ENCODE data around the gene RAP1GAP2. TPM values are rescaled to one million over a fixed set of nuclear protein-coding genes. Genes with fewer than 3 reads are reported as not detected.
A peak's percentile ranks its signal among the peaks of the same experiment; 100 is the strongest.

RAP1GAP2 gene
- total RNA-seq, 1 donor = 2.9 TPM

DNA sequence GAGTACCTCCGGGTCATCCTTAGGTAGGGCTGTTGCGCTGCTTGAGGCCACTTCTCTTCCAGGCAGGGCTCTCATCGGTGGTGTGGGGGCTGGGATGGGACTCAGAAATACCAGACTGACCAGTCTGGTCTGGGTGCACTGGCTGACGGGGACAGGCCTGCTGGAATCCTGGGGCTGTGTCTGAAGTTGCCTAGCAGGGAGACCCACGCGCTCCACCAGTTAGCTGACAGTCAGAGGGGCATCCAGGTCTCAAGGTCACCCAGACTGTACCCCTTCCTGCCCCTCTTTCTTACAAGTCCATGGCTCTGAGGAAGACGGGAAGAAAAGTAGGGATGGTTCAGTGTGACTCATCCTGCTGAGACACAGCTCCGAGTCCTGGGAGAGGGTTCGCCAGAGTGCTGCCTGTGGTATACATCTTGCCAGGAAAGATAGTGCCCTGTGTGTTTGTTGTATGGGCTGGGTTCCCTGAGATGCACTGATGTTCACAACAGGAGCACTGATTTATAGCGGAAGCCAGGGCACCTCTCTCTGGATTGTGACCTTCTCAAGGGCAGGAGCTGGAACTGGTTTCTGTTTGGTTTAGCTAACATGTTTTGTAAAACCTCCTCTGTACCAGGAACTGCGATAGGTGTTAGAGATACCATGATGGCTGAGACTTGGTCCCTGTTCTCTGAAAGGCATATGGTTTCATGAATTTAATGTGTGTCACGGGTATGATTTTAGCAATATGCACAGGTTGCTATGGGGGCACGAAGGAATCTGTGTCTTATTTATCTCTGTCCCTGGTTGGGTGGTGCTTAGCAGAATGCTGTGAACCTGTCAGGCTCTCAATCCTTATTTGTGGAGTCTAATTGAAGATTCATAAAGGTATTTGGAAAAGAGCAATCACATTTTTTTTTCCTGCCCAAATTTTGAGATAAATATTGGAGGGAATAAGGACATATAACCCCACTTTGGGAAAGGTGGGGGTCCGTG lies 169.7 kb downstream of the RAP1GAP2 start:
- DNase-seq (ENCODE audit: insufficient read length, low spot score, missing footprints) = peak; percentile 97
- Histone ChIP-seq H3K79me2 (ENCODE audit: insufficient read depth, low read length) (no peaks in the 10 kb centered on the region), H4K20me1 (ENCODE audit: insufficient read depth, low read length) (no peaks in the 10 kb centered on the region), H3K27me3 (ENCODE audit: insufficient read depth, low read length) (no peaks in the 10 kb centered on the region), H3K9me3 (ENCODE audit: low read depth, low read length) (no peaks in the 10 kb centered on the region), H3K4me1 (ENCODE audit: insufficient read depth, low read length) (peaks cover 13% of the 10 kb centered on the region), H3K36me3 (ENCODE audit: insufficient read depth, low read length) (no peaks in the 10 kb centered on the region), H3K27ac (ENCODE audit: low read depth, low read length) (peak overlapping the region; percentile 54), H3K4me2 (ENCODE audit: insufficient read depth, low read length) (peak overlapping the region; percentile 77), H2AFZ (ENCODE audit: low read length) (peak overlapping the region; percentile 87), H3K4me3 (ENCODE audit: insufficient read depth, low read length) (peak overlapping the region; percentile 33)
- TF ChIP-seq, protein P1, sequence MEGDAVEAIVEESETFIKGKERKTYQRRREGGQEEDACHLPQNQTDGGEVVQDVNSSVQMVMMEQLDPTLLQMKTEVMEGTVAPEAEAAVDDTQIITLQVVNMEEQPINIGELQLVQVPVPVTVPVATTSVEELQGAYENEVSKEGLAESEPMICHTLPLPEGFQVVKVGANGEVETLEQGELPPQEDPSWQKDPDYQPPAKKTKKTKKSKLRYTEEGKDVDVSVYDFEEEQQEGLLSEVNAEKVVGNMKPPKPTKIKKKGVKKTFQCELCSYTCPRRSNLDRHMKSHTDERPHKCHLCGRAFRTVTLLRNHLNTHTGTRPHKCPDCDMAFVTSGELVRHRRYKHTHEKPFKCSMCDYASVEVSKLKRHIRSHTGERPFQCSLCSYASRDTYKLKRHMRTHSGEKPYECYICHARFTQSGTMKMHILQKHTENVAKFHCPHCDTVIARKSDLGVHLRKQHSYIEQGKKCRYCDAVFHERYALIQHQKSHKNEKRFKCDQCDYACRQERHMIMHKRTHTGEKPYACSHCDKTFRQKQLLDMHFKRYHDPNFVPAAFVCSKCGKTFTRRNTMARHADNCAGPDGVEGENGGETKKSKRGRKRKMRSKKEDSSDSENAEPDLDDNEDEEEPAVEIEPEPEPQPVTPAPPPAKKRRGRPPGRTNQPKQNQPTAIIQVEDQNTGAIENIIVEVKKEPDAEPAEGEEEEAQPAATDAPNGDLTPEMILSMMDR (IDR thresholded peaks at IDR 0.05; ENCODE audit: extremely low read depth, low read depth, low read length) = no peak

DNA sequence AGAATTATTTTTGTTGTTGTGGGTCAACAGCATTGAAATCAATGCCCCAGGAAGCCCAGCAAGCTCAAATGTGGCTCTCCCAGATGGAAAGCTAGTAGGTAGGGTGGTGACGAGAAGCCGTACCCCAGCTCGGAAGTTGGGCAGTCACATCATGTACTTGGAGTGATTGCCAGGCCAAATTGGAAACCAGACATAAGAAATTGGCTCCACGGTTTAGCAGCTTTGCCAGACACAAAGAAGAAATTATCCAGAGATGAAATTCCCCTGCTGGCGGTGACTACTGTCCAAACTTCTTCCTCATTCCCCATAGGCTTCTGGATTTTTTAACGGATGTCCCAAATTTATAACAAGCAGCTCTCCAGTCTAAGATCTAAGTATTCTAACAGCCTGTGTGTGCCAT lies 171.3 kb downstream of the RAP1GAP2 start:
- no peaks in the 10 kb centered on the region for H3K79me2 ChIP-seq (ENCODE audit: insufficient read depth, low read length)
- TF ChIP-seq, protein P1 (IDR thresholded peaks at IDR 0.05; ENCODE audit: extremely low read depth, low read depth, low read length) = no peak

DNA sequence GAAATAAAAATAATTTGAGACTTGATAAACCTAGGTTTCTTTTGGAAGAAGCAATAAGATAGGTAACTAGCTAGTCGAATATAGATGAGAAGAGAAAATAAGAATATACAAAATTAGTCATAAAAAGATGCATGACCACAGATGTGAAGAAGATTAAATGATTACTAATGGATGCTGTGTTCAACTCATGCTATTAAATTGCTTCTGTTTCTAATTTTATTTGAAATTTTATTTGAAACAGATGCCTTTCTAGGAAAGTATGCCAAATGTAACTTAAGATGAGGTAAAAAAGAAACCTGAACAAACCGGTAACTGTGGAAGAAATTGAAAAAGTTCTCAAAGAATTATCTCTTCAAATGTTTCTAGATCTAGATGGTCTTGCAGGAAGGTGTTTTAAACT lies 175.6 kb downstream of the RAP1GAP2 start:
- no peak overlapping the region for H2AFZ ChIP-seq (ENCODE audit: low read length)
- H3K4me2 ChIP-seq (ENCODE audit: insufficient read depth, low read length) = no peak overlapping the region
- H3K27ac ChIP-seq (ENCODE audit: low read depth, low read length) = no peak overlapping the region
- no peaks in the 10 kb centered on the region for H3K79me2 ChIP-seq (ENCODE audit: insufficient read depth, low read length)
- H4K20me1 ChIP-seq (ENCODE audit: insufficient read depth, low read length) = no peaks in the 10 kb centered on the region
- H3K27me3 ChIP-seq (ENCODE audit: insufficient read depth, low read length) = no peaks in the 10 kb centered on the region
- no peak for DNase-seq (ENCODE audit: insufficient read length, low spot score, missing footprints)
- TF ChIP-seq, protein P1 (IDR thresholded peaks at IDR 0.05; ENCODE audit: extremely low read depth, low read depth, low read length) = no peak
- H3K9me3 ChIP-seq (ENCODE audit: low read depth, low read length) = no peaks in the 10 kb centered on the region
- H3K36me3 ChIP-seq (ENCODE audit: insufficient read depth, low read length) = no peaks in the 10 kb centered on the region
- H3K4me3 ChIP-seq (ENCODE audit: insufficient read depth, low read length) = no peak overlapping the region
- H3K4me1 ChIP-seq (ENCODE audit: insufficient read depth, low read length) = peaks cover 8% of the 10 kb centered on the region

More for the DNA sequence above, 171.3 kb downstream of the RAP1GAP2 start:
- Histone ChIP-seq H4K20me1 (ENCODE audit: insufficient read depth, low read length) (no peaks in the 10 kb centered on the region), H3K4me2 (ENCODE audit: insufficient read depth, low read length) (no peak overlapping the region), H3K4me3 (ENCODE audit: insufficient read depth, low read length) (no peak overlapping the region), H3K27ac (ENCODE audit: low read depth, low read length) (no peak overlapping the region), H2AFZ (ENCODE audit: low read length) (no peak overlapping the region), H3K36me3 (ENCODE audit: insufficient read depth, low read length) (no peaks in the 10 kb centered on the region), H3K9me3 (ENCODE audit: low read depth, low read length) (no peaks in the 10 kb centered on the region), H3K27me3 (ENCODE audit: insufficient read depth, low read length) (no peaks in the 10 kb centered on the region), H3K4me1 (ENCODE audit: insufficient read depth, low read length) (peaks cover 13% of the 10 kb centered on the region)
- no peak for DNase-seq (ENCODE audit: insufficient read length, low spot score, missing footprints)

GRCh38 chr17:2972749-2973148 lies 176.5 kb downstream of the RAP1GAP2 start:
- Histone ChIP-seq H3K27me3 (ENCODE audit: insufficient read depth, low read length) (no peaks in the 10 kb centered on the region), H3K36me3 (ENCODE audit: insufficient read depth, low read length) (no peaks in the 10 kb centered on the region), H3K79me2 (ENCODE audit: insufficient read depth, low read length) (no peaks in the 10 kb centered on the region), H4K20me1 (ENCODE audit: insufficient read depth, low read length) (no peaks in the 10 kb centered on the region), H3K27ac (ENCODE audit: low read depth, low read length) (no peak overlapping the region), H2AFZ (ENCODE audit: low read length) (no peak overlapping the region), H3K4me2 (ENCODE audit: insufficient read depth, low read length) (no peak overlapping the region), H3K4me3 (ENCODE audit: insufficient read depth, low read length) (no peak overlapping the region), H3K4me1 (ENCODE audit: insufficient read depth, low read length) (peaks cover 8% of the 10 kb centered on the region), H3K9me3 (ENCODE audit: low read depth, low read length) (no peaks in the 10 kb centered on the region)
- no peak for DNase-seq (ENCODE audit: insufficient read length, low spot score, missing footprints)
- TF ChIP-seq, protein P1 (IDR thresholded peaks at IDR 0.05; ENCODE audit: extremely low read depth, low read depth, low read length) = no peak
